ENCODE measurements around the gene SLC6A6.

- no peak for TF ChIP-seq POLR2A (IDR thresholded peaks at IDR 0.05; ENCODE audit: low read length)
- TF ChIP-seq GATA1 (IDR thresholded peaks at IDR 0.05; ENCODE audit: low read depth, low read length), result no peak
Observed at GRCh38 chr3:14517601-14518431, 115.4 kb downstream of the SLC6A6 start.

Measured in erythroblast (primary cell).